WI38 (cell line): ENCODE data around the gene MAP4.

Source experiments
- H3K4me3 ChIP-seq: 2 replicates; pipeline ENCODE4 v1.5.1; 2011; ENCODE audit warnings: low read depth, mild to moderate bottlenecking, control low read depth, low read length
- CTCF ChIP-seq: IDR thresholded peaks from 2 replicates; pipeline ENCODE4 v1.5.1; 2012; ENCODE audit warnings: low read depth, mild to moderate bottlenecking, control low read depth, low read length

MAP4 gene

DNA sequence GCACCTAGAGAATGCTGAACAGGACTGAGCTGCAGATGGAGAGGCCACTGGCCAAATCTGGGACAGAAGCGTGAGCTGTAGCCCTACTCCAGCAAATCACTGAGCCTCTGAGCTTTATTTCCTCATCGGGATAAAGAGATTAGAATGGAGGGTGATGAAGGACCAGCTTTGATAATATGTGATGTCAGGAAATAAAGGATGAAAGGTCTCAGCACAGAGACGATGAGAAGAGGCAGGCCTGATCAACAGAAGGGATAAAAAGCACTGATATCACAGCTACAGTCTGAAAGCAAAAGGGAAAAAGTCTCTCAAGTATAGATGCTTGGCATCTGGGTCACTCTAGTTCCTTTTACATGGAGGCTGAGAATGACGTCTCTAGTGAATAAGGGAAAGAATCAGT, 143.3 kb downstream of the MAP4 start:
- no peak overlapping the region for H3K4me3 ChIP-seq
- no peak for TF ChIP-seq CTCF

DNA sequence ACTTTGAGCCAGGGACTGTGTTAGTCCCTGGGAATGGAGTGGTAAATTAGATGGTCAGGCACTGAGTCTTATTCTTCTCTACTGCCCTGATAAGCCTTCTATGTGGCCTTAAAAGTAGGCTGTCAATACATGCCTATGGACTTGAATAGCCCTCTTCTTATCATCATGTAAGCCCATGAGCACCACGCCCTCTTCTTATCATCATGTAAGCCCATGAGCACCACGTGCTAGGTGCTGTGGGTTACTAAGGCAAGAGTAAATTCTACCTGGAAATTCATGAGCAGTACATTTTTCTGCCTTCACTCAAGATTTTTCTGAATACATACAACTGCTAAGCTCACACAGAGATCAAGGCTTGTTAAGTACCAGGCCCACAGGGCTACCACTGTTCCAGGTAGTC, 144.8 kb downstream of the MAP4 start:
- TF ChIP-seq CTCF, result no peak
- no peak overlapping the region for H3K4me3 ChIP-seq

GRCh38 chr3:47870702-47871260, 145.4 kb downstream of the MAP4 start:
- no peak overlapping the region for H3K4me3 ChIP-seq
- TF ChIP-seq CTCF, result no peak

GRCh38 chr3:47870156-47870555, 146.1 kb downstream of the MAP4 start:
- H3K4me3 ChIP-seq, result no peak overlapping the region
- no peak for TF ChIP-seq CTCF

- no peak for TF ChIP-seq CTCF
- no peak overlapping the region for H3K4me3 ChIP-seq
These were observed 147.9 kb downstream of the MAP4 start for GRCh38 chr3:47868306-47868705.

- no peak overlapping the region for H3K4me3 ChIP-seq
- no peak for TF ChIP-seq CTCF
These were observed 148.7 kb downstream of the MAP4 start for GRCh38 chr3:47867451-47868044.

- no peak overlapping the region for H3K4me3 ChIP-seq
- no peak for TF ChIP-seq CTCF
These were observed 151.0 kb downstream of the MAP4 start for GRCh38 chr3:47865192-47865591.
